Lung (tissue), 12 donors: ENCODE data around the gene PRDM13. TPM values are rescaled to one million over a fixed set of nuclear protein-coding genes. Genes with fewer than 3 reads are reported as not detected.

Source experiments
- ATAC-seq: fragments of 200-7000 bp; cut with Tn5 transposase; one replicate; pipeline ENCODE4 v1.9.1; 2020; ENCODE audit warnings: moderate number of reproducible peaks; ENCODE audit not compliant: insufficient read depth, low FRiP score
- DNase-seq, 3 donors: peaks; one replicate each; pipeline ENCODE4 v3.0.0-alpha.2; 2013 to 2017
- H3K27ac ChIP-seq, 2 donors: one replicate each; pipeline ENCODE4 v1.5.1; 2013; ENCODE audit warnings: mild to moderate bottlenecking in 2 of 2, moderate library complexity in 2 of 2, control low read depth in 1 of 2, inconsistent platforms in 1 of 2, low read depth in 1 of 2, low read length in 1 of 2
- H3K27me3 ChIP-seq, 3 donors: one replicate each; pipeline ENCODE4 v1.5.1; 2013; ENCODE audit warnings: low read length in 2 of 3; ENCODE audit not compliant: control insufficient read depth in 3 of 3, insufficient read depth in 3 of 3
- H3K36me3 ChIP-seq, 4 donors: one replicate each; pipeline ENCODE4 v1.5.1; 2013; ENCODE audit warnings: low read length in 4 of 4, mild to moderate bottlenecking in 1 of 4, moderate library complexity in 1 of 4; ENCODE audit not compliant: control insufficient read depth in 4 of 4, insufficient read depth in 4 of 4
- H3K4me1 ChIP-seq, 5 donors: one replicate each; pipeline ENCODE4 v1.5.1; 2013; ENCODE audit warnings: low read length in 5 of 5, mild to moderate bottlenecking in 2 of 5, moderate library complexity in 1 of 5; ENCODE audit not compliant: control insufficient read depth in 5 of 5, insufficient read depth in 5 of 5
- H3K4me3 ChIP-seq: one replicate; pipeline ENCODE4 v1.5.1; 2013; ENCODE audit warnings: mild to moderate bottlenecking, control low read depth, moderate library complexity
- H3K9ac ChIP-seq, 2 donors: one replicate each; pipeline ENCODE4 v1.5.1; 2013; ENCODE audit warnings: low read length in 2 of 2, control low read depth in 1 of 2; ENCODE audit not compliant: insufficient read depth in 1 of 2
- H3K9me3 ChIP-seq, 4 donors: one replicate each; pipeline ENCODE4 v1.5.1; 2013; ENCODE audit warnings: low read length in 3 of 4, mild to moderate bottlenecking in 1 of 4, moderate library complexity in 1 of 4; ENCODE audit not compliant: control insufficient read depth in 4 of 4, insufficient read depth in 3 of 4
- CTCF ChIP-seq: IDR thresholded peaks from 2 replicates; pipeline ENCODE4 v1.5.1; 2012; ENCODE audit warnings: mild to moderate bottlenecking; ENCODE audit errors: control extremely low read depth, extremely low read depth
- WGBS, 2 donors: extraction: QIAGEN DNeasy Blood & Tissue Kit; methylation state at CpG; one replicate each; pipeline ENCODE4 v1.1.7; 2013; 5-methylcytosine and 5-hydroxymethylcytosine counted together
- polyA plus RNA-seq, 2 donors: library from polyadenylated mRNA; stranded (reverse); fragments of 200-250 nt; gene quantifications; one replicate each; pipeline ENCODE4 v1.2.1, GENCODE V29; 2013
- total RNA-seq, 2 donors: library from RNA; depleted of rRNA in 1 of 2; stranded (reverse); fragments of >200 nt in 1 of 2; gene quantifications; one replicate each; pipeline ENCODE4 v1.2.1, GENCODE V29; 2014 to 2021
- donor health status: control.
- donor health status: control.
- donor health status: Bipolar disorder and iron deficiency.
- donor health status: healthy.
- donor health status: DM: yes; HTN: yes; CAD: no.

The PRDM13 gene
- total and polyA plus RNA-seq, 4 donors: not detected

GRCh38 chr6:99602520-99603420 lies 3.9 kb upstream of the PRDM13 start:
- Histone ChIP-seq H3K27ac (no peak overlapping the region), H3K4me3 (no peak overlapping the region), H3K9ac (no peak overlapping the region), H3K27me3 (peaks cover 14 to 98% (median 90%) of the 10 kb centered on the region in 3 donors), H3K4me1 (peaks cover 0 to 15% (median 8%) of the 10 kb centered on the region in 5 donors), H3K9me3 (peaks cover 0 to 8% (median 0%) of the 10 kb centered on the region in 4 donors), H3K36me3 (no peaks in the 10 kb centered on the region)
- DNase-seq: peak in 1 of 3 donors; percentile 19
- WGBS, 2 donors: 4 to 6% methylated on average over 42 to 54 of the region's 54 CpGs
- no peak for TF ChIP-seq CTCF
- no peak for ATAC-seq

DNA sequence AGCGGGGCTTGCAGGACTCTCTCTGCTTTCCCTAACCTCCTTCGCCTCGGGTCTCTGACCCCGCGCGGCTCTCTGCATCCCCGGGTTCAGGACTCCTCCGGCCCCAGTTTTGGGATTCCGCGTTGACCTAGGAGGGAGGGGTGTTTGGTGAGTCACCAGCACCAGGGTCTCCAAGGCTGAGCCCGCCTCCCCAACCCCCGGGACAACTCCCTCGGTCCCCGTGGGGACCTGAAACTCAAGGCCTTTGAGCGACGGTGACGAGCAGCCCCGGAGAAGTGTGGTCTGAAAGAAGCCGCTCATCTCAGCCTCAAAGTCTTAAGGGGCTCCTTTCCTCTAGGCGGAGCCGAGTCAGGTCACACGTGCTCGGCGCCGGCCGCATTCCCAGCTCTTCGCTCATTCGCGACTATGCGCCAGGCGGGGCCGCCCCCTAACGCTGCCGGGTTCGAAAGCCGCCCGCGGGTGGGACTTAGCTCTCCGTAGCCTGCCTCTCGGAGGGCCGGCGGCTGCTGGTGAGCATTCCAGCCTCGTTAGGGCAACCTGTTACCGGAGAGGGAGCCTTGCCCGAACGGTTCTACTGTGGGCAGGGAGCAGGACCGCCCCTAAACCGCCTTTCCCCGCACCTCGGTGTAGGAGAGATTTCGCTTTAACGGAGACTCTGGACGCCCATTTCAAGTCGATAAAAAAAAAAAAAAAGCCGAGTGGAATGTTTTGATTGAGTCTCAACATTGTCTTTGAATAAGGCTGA lies 3.0 kb upstream of the PRDM13 start:
- WGBS, 2 donors: 2 to 3% methylated on average over 54 to 55 of the region's 55 CpGs
- Histone ChIP-seq H3K9ac (no peak overlapping the region), H3K4me1 (peaks cover 0 to 15% (median 8%) of the 10 kb centered on the region in 5 donors), H3K9me3 (peaks cover 0 to 8% (median 0%) of the 10 kb centered on the region in 4 donors), H3K36me3 (no peaks in the 10 kb centered on the region), H3K27ac (no peak overlapping the region), H3K4me3 (no peak overlapping the region), H3K27me3 (peaks cover 14 to 98% (median 91%) of the 10 kb centered on the region in 3 donors)
- no peak for TF ChIP-seq CTCF
- peak; percentile 12 for ATAC-seq
- DNase-seq: peak; percentile 58 to 70 (median 60)

- no peak for TF ChIP-seq CTCF
- H3K9ac ChIP-seq: no peak overlapping the region
- H3K4me3 ChIP-seq: no peak overlapping the region
- H3K27me3 ChIP-seq: peaks cover 14 to 98% (median 91%) of the 10 kb centered on the region in 3 donors
- no peak overlapping the region for H3K27ac ChIP-seq
- DNase-seq (peak in 1 of 3 donors; percentile 14), ATAC-seq (no peak)
- peaks cover 0 to 8% (median 0%) of the 10 kb centered on the region in 4 donors for H3K9me3 ChIP-seq
- H3K36me3 ChIP-seq: no peaks in the 10 kb centered on the region
- peaks cover 0 to 15% (median 8%) of the 10 kb centered on the region in 5 donors for H3K4me1 ChIP-seq
- WGBS, 2 donors: 10 to 14% methylated on average over 31 of the region's 31 CpGs
Measured at GRCh38 chr6:99604166-99605073, 2.2 kb upstream of the PRDM13 start.
